SK-N-SH (cell line): ENCODE measurements around the gene IL17B. TPM values are rescaled to one million over a fixed set of nuclear protein-coding genes. Genes with fewer than 3 reads are reported as not detected.

Experiments used
- CTCF ChIA-PET: fragments of 300-600, 350-600 bp; formaldehyde crosslinking; extraction: SDS; loops from one replicate; lab custom pipeline; 2021; lab: Yijun Ruan, JAX
- POLR2A ChIA-PET: fragments of 350-600 bp; sonication (Branson Sonifier 250); formaldehyde crosslinking; extraction: SDS; loops from one replicate; lab custom pipeline; 2020; ENCODE audit warnings: antibody characterized with exemption, inconsistent platforms; lab: Yijun Ruan, JAX
- DNase-seq: peaks from one replicate; pipeline ENCODE4 v3.0.0; 2012
- H2AFZ ChIP-seq: fragments of 200-600 bp; sonication (generic); 2 replicates; pipeline ENCODE4 v1.8.1; 2016; ENCODE audit warnings: antibody characterized with exemption, mild to moderate bottlenecking, low read depth
- H3F3A ChIP-seq: fragments of 200-600 bp; sonication (generic); replicated peaks from 2 replicates; pipeline ENCODE3; 2016; ENCODE audit warnings: antibody characterized with exemption, mild to moderate bottlenecking; ENCODE audit not compliant: insufficient read depth
- H3K27ac ChIP-seq, 2 experiments: fragments of 200-500 bp in 1 of 2; fragments of 200-600 bp in 1 of 2; sonication (Bioruptor generic) in 1 of 2; sonication (generic), shearing (Covaris generic) in 1 of 2; 2 replicates each; pipeline versions ENCODE4 v1.5.1 to v1.6.1; 2014 to 2016; ENCODE audit warnings: low read depth in 2 of 2, inconsistent platforms in 1 of 2, low read length in 1 of 2, mild to moderate bottlenecking in 1 of 2, mixed read lengths in 1 of 2
- H3K27me3 ChIP-seq: fragments of 200-600 bp; sonication (generic), shearing (Covaris generic); 2 replicates; pipeline ENCODE4 v1.6.1; 2016; ENCODE audit warnings: mixed run types; ENCODE audit not compliant: insufficient read depth
- H3K36me3 ChIP-seq, 2 experiments: fragments of 200-500 bp in 1 of 2; fragments of 200-600 bp in 1 of 2; sonication (Bioruptor generic) in 1 of 2; sonication (generic) in 1 of 2; replicated peaks in 1 of 2; 2 replicates each; pipeline versions ENCODE3 to v1.5.1; 2014 to 2016; ENCODE audit warnings: low read length in 1 of 2, mild to moderate bottlenecking in 1 of 2; ENCODE audit not compliant: insufficient read depth in 2 of 2, control insufficient read depth in 1 of 2
- H3K4me1 ChIP-seq, 2 experiments: fragments of 200-500 bp in 1 of 2; fragments of 200-600 bp in 1 of 2; sonication (Bioruptor generic) in 1 of 2; sonication (generic), shearing (Covaris generic) in 1 of 2; 2 replicates each; pipeline versions ENCODE4 v1.5.1 to v1.6.1; 2014 to 2016; ENCODE audit warnings: low read depth in 1 of 2, low read length in 1 of 2, mixed run types in 1 of 2; ENCODE audit not compliant: insufficient read depth in 2 of 2, control insufficient read depth in 1 of 2
- H3K4me2 ChIP-seq: fragments of 200-600 bp; sonication (generic), shearing (Covaris generic); 2 replicates; pipeline ENCODE4 v1.6.1; 2017; ENCODE audit warnings: mixed run types
- H3K4me3 ChIP-seq, 2 experiments: fragments of 200-500 bp in 1 of 2; fragments of 200-600 bp in 1 of 2; sonication (Bioruptor generic) in 1 of 2; sonication (generic), shearing (Covaris generic) in 1 of 2; 2 replicates each; pipeline versions ENCODE4 v1.5.1 to v1.8.1; 2014 to 2016; ENCODE audit warnings: low read depth in 2 of 2, inconsistent platforms in 1 of 2, low read length in 1 of 2, mild to moderate bottlenecking in 1 of 2, mixed read lengths in 1 of 2, moderate library complexity in 1 of 2
- H3K79me2 ChIP-seq: fragments of 200-600 bp; sonication (generic); 2 replicates; pipeline ENCODE4 v1.8.1; 2017; ENCODE audit warnings: mild to moderate bottlenecking; ENCODE audit not compliant: insufficient read depth
- H3K9ac ChIP-seq: fragments of 200-600 bp; sonication (generic); 2 replicates; pipeline ENCODE4 v1.6.1; 2017; ENCODE audit warnings: mixed run types
- H3K9me2 ChIP-seq: fragments of 200-600 bp; sonication (generic); 2 replicates; pipeline ENCODE4 v1.6.1; 2017; ENCODE audit warnings: mixed run types
- H3K9me3 ChIP-seq: fragments of 200-600 bp; sonication (generic); 2 replicates; pipeline ENCODE4 v1.6.1; 2017; ENCODE audit warnings: mixed run types, mild to moderate bottlenecking, moderate library complexity
- H4K20me1 ChIP-seq: fragments of 200-600 bp; sonication (generic); 2 replicates; pipeline ENCODE4 v1.6.1; 2017; ENCODE audit warnings: mild to moderate bottlenecking, mixed run types; ENCODE audit not compliant: insufficient read depth
- CHD2 ChIP-seq: fragments of 150-350 bp; IDR thresholded peaks from 2 replicates; pipeline ENCODE4 v1.6.1; 2018; ENCODE audit warnings: low read length; ENCODE audit not compliant: partially characterized antibody
- CTCF ChIP-seq: fragments of 200-600 bp; sonication (generic); IDR thresholded peaks from 2 replicates; pipeline ENCODE4 v1.6.1; 2017; ENCODE audit warnings: antibody characterized with exemption, mild to moderate bottlenecking, moderate library complexity
- EP300 ChIP-seq, 2 experiments: IDR thresholded peaks; 2 replicates each; pipeline versions ENCODE4 v1.4.0 to v1.6.1; 2012; ENCODE audit warnings: borderline replicate concordance in 1 of 2, low read depth in 1 of 2, low read length in 1 of 2
- FOSL2 ChIP-seq: IDR thresholded peaks from 2 replicates; pipeline ENCODE4 v1.4.0; 2012; ENCODE audit warnings: low read depth, mild to moderate bottlenecking, moderate library complexity, borderline replicate concordance
- GATA2 ChIP-seq: sonication (generic); formaldehyde crosslinking; IDR thresholded peaks from 2 replicates; pipeline ENCODE4 v1.5.0; 2020; ENCODE audit warnings: mild to moderate bottlenecking, missing genetic modification reagents
- JUND ChIP-seq: IDR thresholded peaks from 2 replicates; pipeline ENCODE4 v1.4.0; 2012
- MEF2A ChIP-seq: IDR thresholded peaks from 2 replicates; pipeline ENCODE4 v1.4.0; 2012; ENCODE audit warnings: low read depth, borderline replicate concordance
- PBX3 ChIP-seq: IDR thresholded peaks from 2 replicates; pipeline ENCODE4; 2012
- POLR2AphosphoS5 ChIP-seq: IDR thresholded peaks from 2 replicates; pipeline ENCODE4 v1.6.1; 2012; ENCODE audit warnings: low read depth, low read length
- RAD21 ChIP-seq: IDR thresholded peaks from 2 replicates; pipeline ENCODE4 v1.6.1; 2012; ENCODE audit warnings: mild to moderate bottlenecking, low read length
- RCOR1 ChIP-seq: fragments of 150-350 bp; IDR thresholded peaks from 2 replicates; pipeline ENCODE4 v1.6.1; 2017; ENCODE audit warnings: antibody characterized with exemption, low read length
- SIN3A ChIP-seq: IDR thresholded peaks from 2 replicates; pipeline ENCODE4 v1.6.1; 2012; ENCODE audit warnings: low read depth, mild to moderate bottlenecking, low read length, moderate library complexity, borderline replicate concordance
- SMC3 ChIP-seq: IDR thresholded peaks from 2 replicates; pipeline ENCODE4 v1.6.1; 2012; ENCODE audit warnings: low read depth, low read length, improper control_type of control experiment
- TAF1 ChIP-seq: IDR thresholded peaks from 2 replicates; pipeline ENCODE4 v1.6.1; 2012; ENCODE audit warnings: low read depth, mild to moderate bottlenecking, low read length, moderate library complexity, borderline replicate concordance
- TCF12 ChIP-seq: IDR thresholded peaks from 2 replicates; pipeline ENCODE4 v1.4.0; 2012
- TEAD4 ChIP-seq: IDR thresholded peaks from 2 replicates; pipeline ENCODE4 v1.4.0; 2012; ENCODE audit warnings: mild to moderate bottlenecking, borderline replicate concordance; ENCODE audit not compliant: insufficient read depth
- WGBS: methylation state at CpG from one replicate; pipeline ENCODE4 v1.1.6; 2017; ENCODE audit warnings: low lambda C conversion rate; 5-methylcytosine and 5-hydroxymethylcytosine counted together
- polyA plus RNA-seq, 3 experiments: library from polyadenylated mRNA; depleted of rRNA; stranded (reverse); fragments of >200 nt; gene quantifications; 2 replicates each; pipeline ENCODE4 v1.2.3, GENCODE V29; 2012
- TF ChIP-seq, protein P1 (sequence below): IDR thresholded peaks from 2 replicates; pipeline ENCODE4 v1.4.0; 2012; ENCODE audit warnings: low read depth, borderline replicate concordance

IL17B gene
- polyA plus RNA-seq, 1 of the 3 experiments (the other 2 are of a cell fraction), result 0.16 TPM

DNA sequence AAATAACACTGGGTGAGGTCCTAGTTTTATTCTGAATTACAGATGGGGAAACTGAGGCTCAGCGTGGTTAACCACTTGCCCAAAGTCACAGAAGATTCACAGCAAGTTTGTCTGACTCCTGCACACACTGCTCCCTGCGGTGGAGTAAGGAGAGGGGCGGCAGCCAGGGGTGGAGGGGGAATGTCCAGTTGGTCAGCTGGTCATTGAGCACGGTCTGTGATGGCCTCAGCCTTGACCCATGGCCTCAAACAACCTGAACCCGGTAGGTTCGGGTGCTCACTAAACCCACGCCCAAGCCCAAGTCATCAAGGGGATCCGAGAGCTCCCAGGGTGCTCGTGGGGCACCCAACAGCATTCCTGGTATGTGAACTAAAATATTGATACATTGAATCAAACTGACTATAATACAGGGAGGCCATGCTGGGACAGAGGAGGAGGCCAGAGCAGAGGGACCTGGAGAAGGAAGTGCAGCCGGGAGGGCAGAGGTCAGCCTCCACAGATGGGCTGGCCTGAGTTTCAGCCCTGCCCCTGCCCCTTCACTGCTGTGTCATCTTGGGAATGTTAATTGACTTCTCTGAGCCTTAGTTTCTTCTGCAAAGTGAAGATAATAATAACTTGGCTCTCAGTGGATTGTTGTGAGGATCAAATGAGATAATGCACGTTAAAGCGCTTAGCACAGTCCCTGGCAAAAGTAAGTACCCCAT, 3.6 kb upstream of the IL17B start:
- Histone ChIP-seq H3F3A (no peaks in the 10 kb centered on the region), H3K79me2 (no peaks in the 10 kb centered on the region), H3K9me2 (no peaks in the 10 kb centered on the region), H3K9ac (no peak overlapping the region), H3K4me1 (peaks cover 0 to 48% of the 10 kb centered on the region in 2 experiments; a peak in 1 of 4 replicates), H3K4me3 (no peak overlapping the region), H3K4me2 (no peak overlapping the region), H3K27ac (peak overlapping the region in 1 of 2 experiments; percentile 48; a peak in 1 of 4 replicates), H4K20me1 (no peaks in the 10 kb centered on the region), H3K27me3 (no peaks in the 10 kb centered on the region), H3K36me3 (no peaks in the 10 kb centered on the region), H2AFZ (no peak overlapping the region), H3K9me3 (no peaks in the 10 kb centered on the region)
- 84% methylated on average over 12 of the region's 12 CpGs for WGBS
- ChIA-PET POLR2A (interaction anchor here (1.6 to 4.3 kb wide), 3 partner anchors 40 to 51 kb away, joined by 4 to 40 read pairs (median 16); no protein-coding TSS in a partner anchor), CTCF (interaction anchor here (0.6 to 41.4 kb wide), 19 partner anchors 8 to 793 kb away, joined by 3 to 1751 read pairs (median 4); partner anchors contain the start of gene PCYOX1L)
- TF ChIP-seq TCF12, result no peak
- TF ChIP-seq EP300 (IDR thresholded peaks at IDR 0.05; ENCODE audit: borderline replicate concordance in 1 of 2, low read depth in 1 of 2, low read length in 1 of 2), result no peak
- no peak for DNase-seq

DNA sequence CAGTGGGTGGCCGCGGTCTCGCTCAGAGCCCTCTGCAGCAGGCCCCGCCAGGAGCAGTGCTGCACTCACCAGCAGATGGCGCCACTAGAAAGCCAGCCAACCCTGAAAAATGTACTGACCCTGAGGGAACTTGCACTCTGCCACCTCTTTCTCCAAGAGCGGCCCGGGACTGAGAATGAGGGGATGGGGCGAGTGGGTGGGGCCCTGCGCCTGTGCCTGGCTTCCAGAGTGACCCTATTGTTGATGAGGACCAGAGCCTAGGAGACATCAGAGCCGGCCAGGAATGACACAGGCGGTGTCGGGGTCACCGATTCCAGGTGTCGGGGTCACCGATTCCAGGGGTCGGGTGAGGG, 2.9 kb upstream of the IL17B start:
- peak overlapping the region in 1 of 2 experiments; percentile 73; a peak in 1 of 4 replicates for H3K27ac ChIP-seq
- H3K36me3 ChIP-seq, result no peaks in the 10 kb centered on the region
- H3F3A ChIP-seq, result no peaks in the 10 kb centered on the region
- WGBS, result 62% methylated on average over 11 of the region's 16 CpGs
- H3K27me3 ChIP-seq, result no peaks in the 10 kb centered on the region
- H3K9ac ChIP-seq, result no peak overlapping the region
- peak overlapping the region; percentile 58; the same call in 1 of the 2 replicates for H2AFZ ChIP-seq
- no peaks in the 10 kb centered on the region for H3K79me2 ChIP-seq
- H3K4me2 ChIP-seq, result no peak overlapping the region
- H4K20me1 ChIP-seq, result no peaks in the 10 kb centered on the region
- TF ChIP-seq JUND, result no peak
- TF ChIP-seq GATA2 (CRISPR knock-in tag), result no peak
- 0 out of 2 replicates have a peak, but pooled peaks have one; percentile 18 for TF ChIP-seq TAF1
- no peak for TF ChIP-seq TEAD4
- no peak for TF ChIP-seq POLR2AphosphoS5
- TF ChIP-seq FOSL2, result no peak
- TF ChIP-seq RAD21, result peak; percentile 94
- TF ChIP-seq, protein P1, sequence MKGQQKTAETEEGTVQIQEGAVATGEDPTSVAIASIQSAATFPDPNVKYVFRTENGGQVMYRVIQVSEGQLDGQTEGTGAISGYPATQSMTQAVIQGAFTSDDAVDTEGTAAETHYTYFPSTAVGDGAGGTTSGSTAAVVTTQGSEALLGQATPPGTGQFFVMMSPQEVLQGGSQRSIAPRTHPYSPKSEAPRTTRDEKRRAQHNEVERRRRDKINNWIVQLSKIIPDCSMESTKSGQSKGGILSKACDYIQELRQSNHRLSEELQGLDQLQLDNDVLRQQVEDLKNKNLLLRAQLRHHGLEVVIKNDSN, result no peak
- TF ChIP-seq SIN3A, result 0 out of 2 replicates have a peak, but pooled peaks have one; percentile 16
- TF ChIP-seq CHD2, result peak; percentile 61
- peak; percentile 30; the same call in 1 of the 2 replicates for TF ChIP-seq RCOR1
- peak; percentile 91 for TF ChIP-seq CTCF
- no peak for TF ChIP-seq PBX3
- TF ChIP-seq MEF2A, result no peak
- peak; percentile 98 for TF ChIP-seq SMC3
- ChIA-PET POLR2A (interaction anchor here (1.3 to 4.3 kb wide), 5 partner anchors 10 to 51 kb away, joined by 3 to 40 read pairs (median 5); no protein-coding TSS in a partner anchor), CTCF (interaction anchor here (0.6 to 41.4 kb wide), 25 partner anchors 8 to 200 kb away, joined by 3 to 1751 read pairs (median 5); partner anchors contain the start of genes ARHGEF37 and PCYOX1L)
- H3K4me1 ChIP-seq, result peaks cover 0 to 48% of the 10 kb centered on the region in 2 experiments; a peak in 1 of 4 replicates
- DNase-seq, result peak; percentile 93
- H3K4me3 ChIP-seq, result no peak overlapping the region; a peak in 1 of 4 replicates
- H3K9me2 ChIP-seq, result no peaks in the 10 kb centered on the region
- no peaks in the 10 kb centered on the region for H3K9me3 ChIP-seq
